Liver (tissue), 9 donors: Measurements from ENCODE around the gene PRPF18. TPM values are rescaled to one million over a fixed set of nuclear protein-coding genes. Genes with fewer than 3 reads are reported as not detected.

Experiments used
- DNase-seq: peaks from one replicate; pipeline ENCODE4 v3.0.0-alpha.2; 2017; ENCODE audit warnings: low spot score
- H3K27ac ChIP-seq, 2 donors: one replicate each; pipeline ENCODE4 v1.7.0; 2013; ENCODE audit warnings: inconsistent platforms in 2 of 2, low read length in 2 of 2, control low read depth in 1 of 2, low read depth in 1 of 2, mild to moderate bottlenecking in 1 of 2
- H3K27me3 ChIP-seq, 4 donors: one replicate each; pipeline versions ENCODE4 v1.6.1 to v1.7.0; 2013; ENCODE audit warnings: low read length in 3 of 4, inconsistent platforms in 1 of 4, mild to moderate bottlenecking in 1 of 4, moderate library complexity in 1 of 4; ENCODE audit not compliant: control insufficient read depth in 4 of 4, insufficient read depth in 4 of 4
- H3K36me3 ChIP-seq, 4 donors: one replicate each; pipeline versions ENCODE4 v1.6.1 to v1.7.0; 2013; ENCODE audit warnings: low read length in 3 of 4, mild to moderate bottlenecking in 3 of 4, low read depth in 1 of 4, moderate library complexity in 1 of 4; ENCODE audit not compliant: control insufficient read depth in 4 of 4, insufficient read depth in 3 of 4
- H3K4me1 ChIP-seq, 4 donors: one replicate each; pipeline versions ENCODE4 v1.6.1 to v1.7.0; 2013; ENCODE audit warnings: low read length in 3 of 4, mild to moderate bottlenecking in 3 of 4, moderate library complexity in 1 of 4; ENCODE audit not compliant: control insufficient read depth in 4 of 4, insufficient read depth in 4 of 4
- H3K4me3 ChIP-seq, 3 donors: one replicate each; pipeline versions ENCODE4 v1.6.1 to v1.7.0; 2013; ENCODE audit warnings: low read length in 3 of 3, control low read depth in 1 of 3, low read depth in 1 of 3, mild to moderate bottlenecking in 1 of 3
- H3K9ac ChIP-seq, 2 donors: one replicate each; pipeline ENCODE4 v1.7.0; 2013; ENCODE audit warnings: low read length in 2 of 2, mild to moderate bottlenecking in 2 of 2, moderate library complexity in 2 of 2, control low read depth in 1 of 2, low read depth in 1 of 2
- H3K9me3 ChIP-seq, 4 donors: one replicate each; pipeline versions ENCODE4 v1.6.1 to v1.7.0; 2013; ENCODE audit warnings: low read length in 3 of 4; ENCODE audit not compliant: control insufficient read depth in 4 of 4
- EGR1 ChIP-seq, 2 donors: IDR thresholded peaks; 2 replicates each; pipeline ENCODE4 v1.6.1; 2016 to 2018; ENCODE audit warnings: antibody characterized with exemption in 2 of 2, low read depth in 2 of 2
- FOXA1 ChIP-seq: IDR thresholded peaks from 2 replicates; pipeline ENCODE4 v1.6.1; 2016; ENCODE audit warnings: antibody characterized with exemption
- FOXA2 ChIP-seq: IDR thresholded peaks from 2 replicates; pipeline ENCODE4 v1.6.1; 2016; ENCODE audit warnings: antibody characterized with exemption
- GABPA ChIP-seq, 2 donors: IDR thresholded peaks in 1 of 2; conservative IDR thresholded peaks in 1 of 2; 2 replicates each; pipeline ENCODE4 v1.6.1; 2016; ENCODE audit warnings: antibody characterized with exemption in 2 of 2, mild to moderate bottlenecking in 1 of 2, moderate library complexity in 1 of 2
- HNF4A ChIP-seq, 2 donors: conservative IDR thresholded peaks; 2 replicates each; pipeline ENCODE4 v1.6.1; 2016; ENCODE audit warnings: antibody characterized with exemption in 2 of 2, mild to moderate bottlenecking in 2 of 2
- HNF4G ChIP-seq: IDR thresholded peaks from 2 replicates; pipeline ENCODE4 v1.6.1; 2016; ENCODE audit warnings: antibody characterized with exemption
- JUND ChIP-seq, 2 donors: IDR thresholded peaks; 2 replicates each; pipeline ENCODE4 v1.6.1; 2016; ENCODE audit warnings: antibody characterized with exemption in 2 of 2
- MAX ChIP-seq: IDR thresholded peaks from 2 replicates; pipeline ENCODE4 v1.6.1; 2016; ENCODE audit warnings: antibody characterized with exemption
- NR2F2 ChIP-seq: IDR thresholded peaks from 2 replicates; pipeline ENCODE4 v1.6.1; 2016; ENCODE audit warnings: antibody characterized with exemption
- RAD21 ChIP-seq, 2 donors: IDR thresholded peaks; 2 replicates each; pipeline ENCODE4 v1.6.1; 2016; ENCODE audit warnings: antibody characterized with exemption in 2 of 2, mild to moderate bottlenecking in 2 of 2
- RXRA ChIP-seq, 2 donors: IDR thresholded peaks; 2 replicates each; pipeline ENCODE4 v1.6.1; 2017 to 2018; ENCODE audit warnings: antibody characterized with exemption in 2 of 2, mild to moderate bottlenecking in 1 of 2
- SP1 ChIP-seq: IDR thresholded peaks from 2 replicates; pipeline ENCODE4 v1.6.1; 2018; ENCODE audit warnings: antibody characterized with exemption, mild to moderate bottlenecking
- TAF1 ChIP-seq: conservative IDR thresholded peaks from 2 replicates; pipeline ENCODE4 v1.6.1; 2016; ENCODE audit warnings: antibody characterized with exemption, mild to moderate bottlenecking
- YY1 ChIP-seq: IDR thresholded peaks from 2 replicates; pipeline ENCODE4 v1.6.1; 2016; ENCODE audit warnings: antibody characterized with exemption, mild to moderate bottlenecking
- WGBS: extraction: QIAGEN DNeasy Blood & Tissue Kit; methylation state at CpG from one replicate; pipeline ENCODE4 v1.1.7; 2013; 5-methylcytosine and 5-hydroxymethylcytosine counted together
- polyA plus RNA-seq, 2 donors: library from polyadenylated mRNA; stranded (reverse) in 1 of 2; unstranded in 1 of 2; fragments of 200-250 nt in 1 of 2; fragments of >200 nt in 1 of 2; fragmentation: Nextera tagmentation in 1 of 2; extraction: Ambion mirVana in 1 of 2; gene quantifications; one replicate each; pipeline versions ENCODE4 v1.2.1 to v1.2.3, GENCODE V29; 2013 to 2015
- total RNA-seq, 2 donors: library from RNA; depleted of rRNA; stranded (reverse); fragments of >200 nt; gene quantifications; one replicate each; pipeline ENCODE4 v1.2.3, GENCODE V29; 2014
- TF ChIP-seq, protein P1 (sequence below): IDR thresholded peaks from 2 replicates; pipeline ENCODE4 v1.6.1; 2016; ENCODE audit warnings: antibody characterized with exemption
- TF ChIP-seq, protein P2 (sequence below): fragments of 150-350 bp; IDR thresholded peaks from 2 replicates; pipeline ENCODE4 v1.5.1; 2017; ENCODE audit warnings: improper control_type of control experiment, low read depth, low read length; ENCODE audit not compliant: missing input control
- TF ChIP-seq, protein P3 (sequence below): IDR thresholded peaks from 2 replicates; pipeline ENCODE4 v1.6.1; 2016; ENCODE audit warnings: antibody characterized with exemption, mild to moderate bottlenecking
- donor health status: healthy.
- donor health status: healthy.
- donor health status: healthy.
- donor health status: healthy.
- donor health status: healthy.

PRPF18 gene
- total and polyA plus RNA-seq, 4 donors = 10.0 to 28.3 (median 14.5) TPM

- no peak for TF ChIP-seq JUND (IDR thresholded peaks at IDR 0.05)
- no peak for TF ChIP-seq FOXA1
- no peak for TF ChIP-seq HNF4G
- no peak for TF ChIP-seq GABPA (IDR thresholded peaks at IDR 0.05 in 1 of 2, conservative IDR thresholded peaks at IDR 0.05 in 1 of 2)
- no peak for TF ChIP-seq EGR1 (IDR thresholded peaks at IDR 0.05; ENCODE audit: low read depth in 2 of 2)
- TF ChIP-seq RAD21 (IDR thresholded peaks at IDR 0.05) = no peak
- no peak for TF ChIP-seq MAX
- no peak for TF ChIP-seq HNF4A (conservative IDR thresholded peaks at IDR 0.05)
- TF ChIP-seq, protein P1, sequence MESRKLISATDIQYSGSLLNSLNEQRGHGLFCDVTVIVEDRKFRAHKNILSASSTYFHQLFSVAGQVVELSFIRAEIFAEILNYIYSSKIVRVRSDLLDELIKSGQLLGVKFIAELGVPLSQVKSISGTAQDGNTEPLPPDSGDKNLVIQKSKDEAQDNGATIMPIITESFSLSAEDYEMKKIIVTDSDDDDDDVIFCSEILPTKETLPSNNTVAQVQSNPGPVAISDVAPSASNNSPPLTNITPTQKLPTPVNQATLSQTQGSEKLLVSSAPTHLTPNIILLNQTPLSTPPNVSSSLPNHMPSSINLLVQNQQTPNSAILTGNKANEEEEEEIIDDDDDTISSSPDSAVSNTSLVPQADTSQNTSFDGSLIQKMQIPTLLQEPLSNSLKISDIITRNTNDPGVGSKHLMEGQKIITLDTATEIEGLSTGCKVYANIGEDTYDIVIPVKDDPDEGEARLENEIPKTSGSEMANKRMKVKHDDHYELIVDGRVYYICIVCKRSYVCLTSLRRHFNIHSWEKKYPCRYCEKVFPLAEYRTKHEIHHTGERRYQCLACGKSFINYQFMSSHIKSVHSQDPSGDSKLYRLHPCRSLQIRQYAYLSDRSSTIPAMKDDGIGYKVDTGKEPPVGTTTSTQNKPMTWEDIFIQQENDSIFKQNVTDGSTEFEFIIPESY = no peak
- TF ChIP-seq FOXA2 = no peak
- no peak for TF ChIP-seq YY1
- TF ChIP-seq SP1 = no peak
- H3K27me3 ChIP-seq = no peaks in the 10 kb centered on the region
- H3K4me1 ChIP-seq = no peaks in the 10 kb centered on the region
- H3K27ac ChIP-seq = no peak overlapping the region
- no peak for DNase-seq
- peaks cover 0 to 3% (median 1%) of the 10 kb centered on the region in 4 donors for H3K9me3 ChIP-seq
- no peak overlapping the region for H3K4me3 ChIP-seq
- 89% methylated on average over 7 of the region's 7 CpGs for WGBS
- peaks cover 5 to 43% (median 27%) of the 10 kb centered on the region in 4 donors for H3K36me3 ChIP-seq
- no peak overlapping the region for H3K9ac ChIP-seq
These were observed 56.3 kb downstream of the PRPF18 start for GRCh38 chr10:13643016-13643415.

GRCh38 chr10:13644866-13645265, 58.1 kb downstream of the PRPF18 start:
- WGBS = 98% methylated on average over 9 of the region's 9 CpGs

More at GRCh38 chr10:13644866-13645265, 58.1 kb downstream of the PRPF18 start:
- H3K9me3 ChIP-seq = peaks cover 0 to 3% (median 1%) of the 10 kb centered on the region in 4 donors
- no peaks in the 10 kb centered on the region for H3K4me1 ChIP-seq
- no peak for TF ChIP-seq NR2F2
- no peak for TF ChIP-seq HNF4G
- TF ChIP-seq, protein P2, sequence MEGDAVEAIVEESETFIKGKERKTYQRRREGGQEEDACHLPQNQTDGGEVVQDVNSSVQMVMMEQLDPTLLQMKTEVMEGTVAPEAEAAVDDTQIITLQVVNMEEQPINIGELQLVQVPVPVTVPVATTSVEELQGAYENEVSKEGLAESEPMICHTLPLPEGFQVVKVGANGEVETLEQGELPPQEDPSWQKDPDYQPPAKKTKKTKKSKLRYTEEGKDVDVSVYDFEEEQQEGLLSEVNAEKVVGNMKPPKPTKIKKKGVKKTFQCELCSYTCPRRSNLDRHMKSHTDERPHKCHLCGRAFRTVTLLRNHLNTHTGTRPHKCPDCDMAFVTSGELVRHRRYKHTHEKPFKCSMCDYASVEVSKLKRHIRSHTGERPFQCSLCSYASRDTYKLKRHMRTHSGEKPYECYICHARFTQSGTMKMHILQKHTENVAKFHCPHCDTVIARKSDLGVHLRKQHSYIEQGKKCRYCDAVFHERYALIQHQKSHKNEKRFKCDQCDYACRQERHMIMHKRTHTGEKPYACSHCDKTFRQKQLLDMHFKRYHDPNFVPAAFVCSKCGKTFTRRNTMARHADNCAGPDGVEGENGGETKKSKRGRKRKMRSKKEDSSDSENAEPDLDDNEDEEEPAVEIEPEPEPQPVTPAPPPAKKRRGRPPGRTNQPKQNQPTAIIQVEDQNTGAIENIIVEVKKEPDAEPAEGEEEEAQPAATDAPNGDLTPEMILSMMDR = no peak
- TF ChIP-seq FOXA2 = no peak
- TF ChIP-seq TAF1 = no peak
- TF ChIP-seq SP1 = no peak
- TF ChIP-seq JUND (IDR thresholded peaks at IDR 0.05) = no peak
- no peak for TF ChIP-seq MAX
- TF ChIP-seq RXRA (IDR thresholded peaks at IDR 0.05) = no peak
- no peak for TF ChIP-seq FOXA1
- TF ChIP-seq, protein P3, sequence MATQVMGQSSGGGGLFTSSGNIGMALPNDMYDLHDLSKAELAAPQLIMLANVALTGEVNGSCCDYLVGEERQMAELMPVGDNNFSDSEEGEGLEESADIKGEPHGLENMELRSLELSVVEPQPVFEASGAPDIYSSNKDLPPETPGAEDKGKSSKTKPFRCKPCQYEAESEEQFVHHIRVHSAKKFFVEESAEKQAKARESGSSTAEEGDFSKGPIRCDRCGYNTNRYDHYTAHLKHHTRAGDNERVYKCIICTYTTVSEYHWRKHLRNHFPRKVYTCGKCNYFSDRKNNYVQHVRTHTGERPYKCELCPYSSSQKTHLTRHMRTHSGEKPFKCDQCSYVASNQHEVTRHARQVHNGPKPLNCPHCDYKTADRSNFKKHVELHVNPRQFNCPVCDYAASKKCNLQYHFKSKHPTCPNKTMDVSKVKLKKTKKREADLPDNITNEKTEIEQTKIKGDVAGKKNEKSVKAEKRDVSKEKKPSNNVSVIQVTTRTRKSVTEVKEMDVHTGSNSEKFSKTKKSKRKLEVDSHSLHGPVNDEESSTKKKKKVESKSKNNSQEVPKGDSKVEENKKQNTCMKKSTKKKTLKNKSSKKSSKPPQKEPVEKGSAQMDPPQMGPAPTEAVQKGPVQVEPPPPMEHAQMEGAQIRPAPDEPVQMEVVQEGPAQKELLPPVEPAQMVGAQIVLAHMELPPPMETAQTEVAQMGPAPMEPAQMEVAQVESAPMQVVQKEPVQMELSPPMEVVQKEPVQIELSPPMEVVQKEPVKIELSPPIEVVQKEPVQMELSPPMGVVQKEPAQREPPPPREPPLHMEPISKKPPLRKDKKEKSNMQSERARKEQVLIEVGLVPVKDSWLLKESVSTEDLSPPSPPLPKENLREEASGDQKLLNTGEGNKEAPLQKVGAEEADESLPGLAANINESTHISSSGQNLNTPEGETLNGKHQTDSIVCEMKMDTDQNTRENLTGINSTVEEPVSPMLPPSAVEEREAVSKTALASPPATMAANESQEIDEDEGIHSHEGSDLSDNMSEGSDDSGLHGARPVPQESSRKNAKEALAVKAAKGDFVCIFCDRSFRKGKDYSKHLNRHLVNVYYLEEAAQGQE = no peak
- no peak for TF ChIP-seq RAD21 (IDR thresholded peaks at IDR 0.05)
- H3K9ac ChIP-seq = no peak overlapping the region
- peaks cover 5 to 48% (median 36%) of the 10 kb centered on the region in 4 donors for H3K36me3 ChIP-seq
- no peaks in the 10 kb centered on the region for H3K27me3 ChIP-seq
- no peak overlapping the region for H3K4me3 ChIP-seq
- no peak for DNase-seq
- no peak overlapping the region for H3K27ac ChIP-seq
